Measurements from ENCODE around the gene ZNF684. TPM values are rescaled to one million over a fixed set of nuclear protein-coding genes. Genes with fewer than 3 reads are reported as not detected.

ZNF684 gene
- total and polyA plus RNA-seq, 9 of the 15 experiments (the other 6 are each of a cell fraction or from before 2014, with no cell fraction given), result 4.8 to 8.8 (median 5.5) TPM

GRCh38 chr1:40531381-40532061 lies at the start of gene ZNF684 (continued):
- TF ChIP-seq CEBPZ (IDR thresholded peaks at IDR 0.05; ENCODE audit: borderline replicate concordance, low read depth, low read length), result no peak
- TF ChIP-seq GTF2A2 (tag; IDR thresholded peaks at IDR 0.05), result no peak
- TF ChIP-seq USF2 (CRISPR knock-in tag; IDR thresholded peaks at IDR 0.05), result no peak
- peak; percentile 42 for TF ChIP-seq PHF20 (IDR thresholded peaks at IDR 0.05; ENCODE audit: partially characterized antibody)
- TF ChIP-seq RBM34 (IDR thresholded peaks at IDR 0.05; ENCODE audit: borderline replicate concordance, insufficient read depth, low read length), result no peak
- TF ChIP-seq NR2C1 (IDR thresholded peaks at IDR 0.05), result no peak
- TF ChIP-seq NR2C1 (tag; IDR thresholded peaks at IDR 0.05), result no peak; the same call in 1 of the 2 replicates
- no peak for TF ChIP-seq ILF3 (IDR thresholded peaks at IDR 0.05; ENCODE audit: borderline replicate concordance)
- peak; percentile 54; the same call in 1 of the 2 replicates for TF ChIP-seq RB1 (IDR thresholded peaks at IDR 0.05; ENCODE audit: low read depth)
- TF ChIP-seq NCOA6 (IDR thresholded peaks at IDR 0.05), result no peak
- TF ChIP-seq POU5F1 (IDR thresholded peaks at IDR 0.05; ENCODE audit: borderline replicate concordance, low read depth, low read length, partially characterized antibody), result no peak
- TF ChIP-seq CREB1 (IDR thresholded peaks at IDR 0.05), result peak; percentile 85
- TF ChIP-seq CREB1 (CRISPR knock-in tag; IDR thresholded peaks at IDR 0.05), result peak; percentile 85
- no peak for TF ChIP-seq NCOA2 (IDR thresholded peaks at IDR 0.05; ENCODE audit: partially characterized antibody in 2 of 2)
- no peak for TF ChIP-seq XRCC4 (IDR thresholded peaks at IDR 0.05; ENCODE audit: extremely low read depth, insufficient read depth, insufficient read length)

All from K562 (cell line).